Measurements from ENCODE around the gene GSC2. TPM values are rescaled to one million over a fixed set of nuclear protein-coding genes. Genes with fewer than 3 reads are reported as not detected.

The GSC2 gene
- total and polyA plus RNA-seq, 9 of the 15 experiments (the other 6 are each of a cell fraction or from before 2014, with no cell fraction given) = not detected

DNA sequence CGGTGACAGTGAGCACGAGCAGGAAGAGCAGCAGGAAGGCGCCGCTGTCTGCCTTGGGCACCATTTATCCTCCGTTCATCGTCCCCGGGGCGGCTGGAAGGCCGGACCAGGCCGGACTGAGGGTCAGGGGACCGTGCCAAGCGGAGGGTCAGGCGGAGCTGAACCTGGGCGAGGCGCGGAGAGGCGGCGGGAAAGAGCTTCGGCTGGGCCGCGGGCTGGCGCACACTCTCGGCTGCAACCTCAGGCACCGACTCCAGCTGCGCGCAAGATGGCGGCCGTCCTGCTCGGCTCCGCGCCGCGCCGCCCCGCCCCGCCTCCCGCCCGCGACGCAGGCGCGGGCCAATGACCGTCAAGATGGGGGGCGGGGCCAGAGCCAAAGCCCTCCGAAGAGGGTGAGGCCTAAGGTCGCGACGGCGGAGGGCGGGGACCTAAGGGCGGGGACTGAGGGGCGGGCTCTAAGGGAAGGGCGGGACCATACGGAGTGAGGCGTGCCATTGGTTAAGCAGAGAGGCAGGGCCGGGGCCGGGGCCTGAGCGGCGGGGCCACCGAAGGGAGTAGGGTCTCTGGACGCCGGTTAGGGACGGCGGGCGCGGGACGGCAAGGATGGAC is 27.8 kb downstream of the GSC2 start, which contains the start of gene DGCR2 (continued):
- no peak for TF ChIP-seq ZBTB5 (IDR thresholded peaks at IDR 0.05)

- peaks cover 18% of the 10 kb centered on the region for H3K9me1 ChIP-seq (ENCODE audit: control insufficient read depth, insufficient read depth, low read length)
- ChIA-PET CTCF (ENCODE audit: low intra/inter-chr PET ratio) (no interaction called here), POLR2A (interaction anchor here (0.6 to 9.0 kb wide), 16 partner anchors 10 to 1289 kb away, joined by 3 to 67 read pairs (median 4); partner anchors contain the start of genes CDC45, ESS2 and TANGO2)
- H4K20me1 ChIP-seq (replicated peaks; ENCODE audit: control insufficient read depth, insufficient read depth, low read length) = peaks cover 50% of the 10 kb centered on the region
- intact Hi-C loops (cut with micrococcal nuclease) (loop anchor here (1.0 to 10.0 kb wide), 6 partner anchors 12 to 503 kb away; partner anchors contain the start of genes CDC45, ESS2, HIRA and MRPL40), in situ Hi-C loops (cut with MboI) (no loop called here)
- peaks cover 56% of the 10 kb centered on the region for H3K79me2 ChIP-seq (ENCODE audit: control insufficient read depth, insufficient read depth, low read length)
- WGBS (ENCODE audit: insufficient coverage, low coverage, missing lambda C conversion rate) = under 1% methylated on average over 47 of the region's 47 CpGs
- peak overlapping the region; percentile 77 for H3K4me3 ChIP-seq
- peaks cover 36% of the 10 kb centered on the region for H3K36me3 ChIP-seq (ENCODE audit: control insufficient read depth, insufficient read depth, low read length)
- peak overlapping the region; percentile 77 for H3K27ac ChIP-seq (ENCODE audit: extremely low read depth, low read depth, low read length)
- DNase-seq (ENCODE audit: extremely low read depth in 1 of 4, low spot score in 3 of 4) (peak; percentile 88 to 98 (median 93)), FAIRE-seq (peak; percentile 65), ATAC-seq (peak; percentile 38)
- peaks cover 30 to 46% of the 10 kb centered on the region in 2 experiments for H3K4me1 ChIP-seq (replicated peaks in 1 of 2; ENCODE audit: control insufficient read depth in 2 of 2, insufficient read depth in 2 of 2, low read length in 2 of 2)
- peak overlapping the region; percentile 93 for H2AFZ ChIP-seq (ENCODE audit: low read depth, low read length)
- no peaks in the 10 kb centered on the region for H3K9me3 ChIP-seq (replicated peaks; ENCODE audit: control insufficient read depth, insufficient read depth, low read depth, low read length)
- H3K9ac ChIP-seq (ENCODE audit: insufficient read depth in 1 of 2, low read depth in 2 of 2, low read length in 2 of 2) = peak overlapping the region; percentile 76 to 99
- H3K27me3 ChIP-seq (ENCODE audit: control insufficient read depth in 2 of 2, insufficient read depth in 2 of 2, low read length in 2 of 2) = peaks cover 18 to 24% of the 10 kb centered on the region in 2 experiments; a peak in 4 of 5 replicates
- H3K4me2 ChIP-seq (ENCODE audit: insufficient read depth, low read length) = peak overlapping the region; percentile 96
- no TSS peak for BruUV-seq (replicated peaks)
- no peak for TF ChIP-seq YBX1 (IDR thresholded peaks at IDR 0.05)
- TF ChIP-seq NFYB (IDR thresholded peaks at IDR 0.05; ENCODE audit: extremely low read depth, insufficient read length) = no peak
- TF ChIP-seq SIX5 (IDR thresholded peaks at IDR 0.05; ENCODE audit: borderline replicate concordance in 1 of 2, insufficient read depth in 1 of 2, low read depth in 1 of 2, low read length in 2 of 2) = no peak
- no peak for TF ChIP-seq ILF3 (IDR thresholded peaks at IDR 0.05; ENCODE audit: borderline replicate concordance)
- no peak for TF ChIP-seq CHD4 (IDR thresholded peaks at IDR 0.05; ENCODE audit: insufficient read depth, insufficient replicate concordance, low read depth, low read length, poor library complexity, severe bottlenecking)
- TF ChIP-seq GABPB2 (CRISPR knock-in tag; conservative IDR thresholded peaks at IDR 0.05) = no peak
- no peak for TF ChIP-seq HIVEP1 (CRISPR knock-in tag; IDR thresholded peaks at IDR 0.05)
- no peak for TF ChIP-seq CBFA2T2 (conservative IDR thresholded peaks at IDR 0.05)
- TF ChIP-seq BRD4 (IDR thresholded peaks at IDR 0.05) = peak; percentile 88; the same call in 1 of the 2 replicates
- no peak for TF ChIP-seq NCOA6 (IDR thresholded peaks at IDR 0.05)
- no peak for TF ChIP-seq SLC30A9 (CRISPR knock-in tag; IDR thresholded peaks at IDR 0.05)
- TF ChIP-seq NR2C1 (IDR thresholded peaks at IDR 0.05) = no peak
- no peak for TF ChIP-seq NR2C1 (tag; IDR thresholded peaks at IDR 0.05)
- TF ChIP-seq PHF20 (IDR thresholded peaks at IDR 0.05; ENCODE audit: partially characterized antibody) = no peak
- TF ChIP-seq SNIP1 (IDR thresholded peaks at IDR 0.05; ENCODE audit: low read depth) = no peak
- TF ChIP-seq KDM4B (IDR thresholded peaks at IDR 0.05; ENCODE audit: borderline replicate concordance in 2 of 2, low read depth in 1 of 2) = peak in 1 of 2 experiments; percentile 29; a peak in 1 of 4 replicates
- no peak for TF ChIP-seq IFI16 (CRISPR knock-in tag; IDR thresholded peaks at IDR 0.05)
- TF ChIP-seq SMARCA4 (IDR thresholded peaks at IDR 0.05) = peak; percentile 32; the same call in 1 of the 2 replicates
- TF ChIP-seq PHF8 (IDR thresholded peaks at IDR 0.05; ENCODE audit: borderline replicate concordance, low read length) = peak; percentile 63; the same call in 1 of the 2 replicates
- TF ChIP-seq EZH2 (IDR thresholded peaks at IDR 0.05; ENCODE audit: borderline replicate concordance, low read depth, low read length) = no peak
Observed at GRCh38 chr22:19121631-19122142, 28.4 kb downstream of the GSC2 start.

Data from K562 (cell line).